K562 (cell line): ENCODE data around the gene PALLD. TPM values are rescaled to one million over a fixed set of nuclear protein-coding genes. Genes with fewer than 3 reads are reported as not detected.

ENCODE experiments used
- ATAC-seq: fragments of 200-7000 bp; cut with Tn5 transposase; 3 replicates; pipeline ENCODE4 v1.9.1; 2020; ENCODE audit warnings: moderate library complexity
- BruUV-seq: library from RNA; stranded (reverse); fragments of 400-500 nt; replicated peaks from 2 replicates; lab custom pipeline; 2021; lab: Mats Ljungman, UMichigan
- CTCF ChIA-PET: fragments of 300-600 bp; formaldehyde crosslinking; extraction: SDS; loops from one replicate; lab custom pipeline; 2021; ENCODE audit warnings: low intra/inter-chr PET ratio; lab: Yijun Ruan, JAX
- POLR2A ChIA-PET: fragments of 300-600, 350-650 bp; sonication (Branson Sonifier 250); formaldehyde crosslinking; extraction: SDS; loops from one replicate; lab custom pipeline; 2021; ENCODE audit warnings: antibody characterized with exemption, inconsistent platforms; lab: Yijun Ruan, JAX
- DNase-seq, 4 experiments: peaks; one replicate each; pipeline versions ENCODE4 v3.0.0 to v3.0.0-alpha.2; 2011 to 2018; ENCODE audit warnings: low spot score in 3 of 4, mixed read lengths in 3 of 4; ENCODE audit errors: extremely low read depth in 1 of 4
- FAIRE-seq: peaks from 2 replicates; lab custom pipeline; 2011; peaks lifted over from hg19 to GRCh38; lab: Jason Lieb, UNC
- H2AFZ ChIP-seq: 2 replicates; pipeline ENCODE4 v1.6.0; 2011; ENCODE audit warnings: low read depth, low read length, control low read depth, inconsistent platforms
- H3K27ac ChIP-seq: fragments of 200-600 bp; 3 replicates; pipeline ENCODE4 v1.8.0; 2011; ENCODE audit warnings: low read depth, mild to moderate bottlenecking, control low read depth, inconsistent platforms, low read length, moderate library complexity, mixed read lengths; ENCODE audit errors: extremely low read depth
- H3K27me3 ChIP-seq, 2 experiments: fragments of 300-600 bp in 1 of 2; 2 replicates in 1 of 2; 3 replicates in 1 of 2; pipeline versions ENCODE4 v1.6.0 to v1.8.0; 2011; ENCODE audit warnings: inconsistent platforms in 2 of 2, low read length in 2 of 2, mild to moderate bottlenecking in 1 of 2, mixed read lengths in 1 of 2, moderate library complexity in 1 of 2; ENCODE audit not compliant: control insufficient read depth in 2 of 2, insufficient read depth in 2 of 2
- H3K36me3 ChIP-seq: fragments of 300-600 bp; 3 replicates; pipeline ENCODE4 v1.8.0; 2011; ENCODE audit warnings: mild to moderate bottlenecking, low read length, inconsistent platforms; ENCODE audit not compliant: control insufficient read depth, insufficient read depth
- H3K4me1 ChIP-seq, 2 experiments: fragments of 200-600 bp in 1 of 2; replicated peaks in 1 of 2; 2 replicates in 1 of 2; 3 replicates in 1 of 2; pipeline versions ENCODE4 v1.5.1 to v1.8.0; 2011; ENCODE audit warnings: inconsistent platforms in 2 of 2, low read length in 2 of 2, mild to moderate bottlenecking in 1 of 2, mixed read lengths in 1 of 2, moderate library complexity in 1 of 2; ENCODE audit not compliant: control insufficient read depth in 2 of 2, insufficient read depth in 2 of 2
- H3K4me2 ChIP-seq: 2 replicates; pipeline ENCODE4 v1.6.1; 2011; ENCODE audit warnings: low read length, control low read depth, inconsistent platforms, mixed read lengths; ENCODE audit not compliant: insufficient read depth
- H3K4me3 ChIP-seq: fragments of 200-600 bp; sonication (generic), shearing (Covaris generic); 2 replicates; pipeline ENCODE4 v1.5.1; 2016; ENCODE audit warnings: control low read depth, inconsistent platforms
- H3K79me2 ChIP-seq: fragments of 200-600 bp; 3 replicates; pipeline ENCODE4 v1.8.0; 2011; ENCODE audit warnings: low read length, inconsistent platforms; ENCODE audit not compliant: control insufficient read depth, insufficient read depth
- H3K9ac ChIP-seq, 2 experiments: 2 replicates each; pipeline versions ENCODE4 v1.6.0 to v1.6.1; 2011; ENCODE audit warnings: low read depth in 2 of 2, low read length in 2 of 2, control low read depth in 1 of 2, inconsistent platforms in 1 of 2, mild to moderate bottlenecking in 1 of 2, mixed read lengths in 1 of 2; ENCODE audit not compliant: insufficient read depth in 1 of 2
- H3K9me1 ChIP-seq: one replicate; pipeline ENCODE4 v1.6.0; 2011; ENCODE audit warnings: inconsistent platforms, mild to moderate bottlenecking, low read length, moderate library complexity; ENCODE audit not compliant: control insufficient read depth, insufficient read depth
- H3K9me3 ChIP-seq: replicated peaks from 2 replicates; pipeline ENCODE4 v1.5.1; 2011; ENCODE audit warnings: low read depth, low read length, inconsistent platforms; ENCODE audit not compliant: control insufficient read depth, insufficient read depth
- H4K20me1 ChIP-seq: replicated peaks from 2 replicates; pipeline ENCODE4 v1.6.1; 2011; ENCODE audit warnings: low read length, inconsistent platforms, mixed read lengths; ENCODE audit not compliant: control insufficient read depth, insufficient read depth
- CEBPG ChIP-seq, 3 experiments: fragments of 200-800 bp in 1 of 3; sonication (Bioruptor generic) in 1 of 3; sonication (generic) in 1 of 3; formaldehyde crosslinking in 1 of 3; IDR thresholded peaks in 2 of 3; conservative IDR thresholded peaks in 1 of 3; 2 replicates each; pipeline versions ENCODE4 v1.6.1 to v1.8.0; 2016 to 2022; ENCODE audit warnings: missing compliant biosample characterization in 2 of 3, missing genetic modification characterization in 2 of 3, mild to moderate bottlenecking in 1 of 3, missing genetic modification reagents in 1 of 3
- ESRRA ChIP-seq: fragments of 450-650 bp; IDR thresholded peaks from 2 replicates; pipeline ENCODE4 v1.6.1; 2014; ENCODE audit warnings: low read depth, mild to moderate bottlenecking, moderate library complexity, borderline replicate concordance
- FOXP1 ChIP-seq: sonication (generic); formaldehyde crosslinking; IDR thresholded peaks from 2 replicates; pipeline ENCODE4 v1.8.0; 2022; ENCODE audit warnings: mild to moderate bottlenecking, missing genetic modification reagents
- HNRNPLL ChIP-seq: fragments of 200-400 bp; formaldehyde crosslinking; IDR thresholded peaks from 2 replicates; pipeline ENCODE4 v1.6.1; 2017; ENCODE audit warnings: low read length, low read depth, mild to moderate bottlenecking; ENCODE audit not compliant: poor library complexity, severe bottlenecking
- VEZF1 ChIP-seq: fragments of 200-800 bp; sonication (Bioruptor generic); IDR thresholded peaks from 2 replicates; pipeline ENCODE4 v1.6.1; 2017; ENCODE audit warnings: missing genetic modification characterization, missing compliant biosample characterization
- ZBTB1 ChIP-seq: sonication (generic); formaldehyde crosslinking; IDR thresholded peaks from 2 replicates; pipeline ENCODE4 v1.8.1; 2023; ENCODE audit warnings: missing genetic modification reagents, low read depth, mild to moderate bottlenecking, borderline replicate concordance
- ZBTB17 ChIP-seq: fragments of 450-650 bp; formaldehyde crosslinking; IDR thresholded peaks from 2 replicates; pipeline ENCODE4 v1.4.0; 2020; ENCODE audit warnings: mild to moderate bottlenecking
- WGBS: fragments of 100-300 bp; shearing (Covaris generic); methylation state at CpG from one replicate; pipeline ENCODE4 v1.1.6; 2016; ENCODE audit warnings: low coverage, mixed read lengths; ENCODE audit not compliant: insufficient coverage; ENCODE audit errors: missing lambda C conversion rate; 5-methylcytosine and 5-hydroxymethylcytosine counted together
- in situ Hi-C: fragments of 300-500 bp; cut with MboI; formaldehyde crosslinking; loops from 4 replicates; pipeline ENCODE4 v1.15.0; 2018; ENCODE audit warnings: inconsistent platforms, mixed read lengths
- intact Hi-C: fragments of 100-400 bp; cut with micrococcal nuclease; formaldehyde crosslinking; loops from 2 replicates; pipeline ENCODE4 v1.14.2; 2022
- polyA plus RNA-seq, 8 experiments: library from polyadenylated mRNA; depleted of rRNA in 4 of 8; stranded (reverse) in 5 of 8; unstranded in 3 of 8; fragments of >200 nt; fragmentation: Nextera tagmentation in 2 of 8; fragmentation: Illumina TruSeq in 1 of 8; extraction: Ambion mirVana in 2 of 8; extraction: Trizol in 1 of 8; gene quantifications; 2 replicates each; pipeline versions ENCODE4 v1.2.1 to v1.2.3, GENCODE V29; 2011 to 2014; ENCODE audit warnings: inconsistent platforms in 1 of 8, missing spikeins in 1 of 8
- total RNA-seq, 7 experiments: library from RNA; depleted of rRNA in 6 of 7; stranded (reverse); fragments of >200 nt in 6 of 7; fragmentation: Illumina TruSeq in 2 of 7; extraction: Trizol in 2 of 7; gene quantifications; 2 replicates each; pipeline versions ENCODE4 v1.2.1 to v1.2.3, GENCODE V29; 2011 to 2021; ENCODE audit warnings: low replicate concordance in 1 of 7
- TF ChIP-seq, protein P1 (sequence below), 2 experiments: fragments of 450-650 bp; formaldehyde crosslinking in 1 of 2; IDR thresholded peaks; 2 replicates each; pipeline versions ENCODE4 v1.4.0 to v1.6.1; 2014 to 2020; ENCODE audit warnings: mild to moderate bottlenecking in 2 of 2, borderline replicate concordance in 1 of 2, low read depth in 1 of 2

PALLD gene
- total and polyA plus RNA-seq, 9 of the 15 experiments (the other 6 are each of a cell fraction or from before 2014, with no cell fraction given): 0.01 to 0.35 (median 0.06) TPM; not detected in 3

GRCh38 chr4:168955674-168956073 lies 458.8 kb downstream of the PALLD start:
- Histone ChIP-seq H3K4me3 (no peak overlapping the region), H3K27ac (no peak overlapping the region), H3K4me1 (no peaks in the 10 kb centered on the region; a peak in 1 of 5 replicates), H3K79me2 (no peaks in the 10 kb centered on the region), H3K4me2 (no peak overlapping the region), H3K9me1 (no peaks in the 10 kb centered on the region), H3K36me3 (no peaks in the 10 kb centered on the region), H2AFZ (no peak overlapping the region), H3K27me3 (no peaks in the 10 kb centered on the region), H3K9me3 (no peaks in the 10 kb centered on the region), H3K9ac (no peak overlapping the region), H4K20me1 (no peaks in the 10 kb centered on the region)
- DNase-seq: no peak
- 0% methylated on average over 2 of the region's 2 CpGs for WGBS
- ChIA-PET POLR2A (interaction anchor here (0.9 kb wide), 1 partner anchor 26 kb away, joined by 4 read pairs; no protein-coding TSS in a partner anchor), CTCF (no interaction called here)
- intact Hi-C loops: no loop called here
- in situ Hi-C loops: no loop called here
- no peak for ATAC-seq
- FAIRE-seq: no peak
- no TSS peak for BruUV-seq
- no peak for TF ChIP-seq ZBTB1 (CRISPR knock-in tag)
- TF ChIP-seq CEBPG (CRISPR knock-in tag; IDR thresholded peaks at IDR 0.05): no peak
- no peak for TF ChIP-seq CEBPG (tag; conservative IDR thresholded peaks at IDR 0.05 in 1 of 2, IDR thresholded peaks at IDR 0.05 in 1 of 2)
- TF ChIP-seq, protein P1, sequence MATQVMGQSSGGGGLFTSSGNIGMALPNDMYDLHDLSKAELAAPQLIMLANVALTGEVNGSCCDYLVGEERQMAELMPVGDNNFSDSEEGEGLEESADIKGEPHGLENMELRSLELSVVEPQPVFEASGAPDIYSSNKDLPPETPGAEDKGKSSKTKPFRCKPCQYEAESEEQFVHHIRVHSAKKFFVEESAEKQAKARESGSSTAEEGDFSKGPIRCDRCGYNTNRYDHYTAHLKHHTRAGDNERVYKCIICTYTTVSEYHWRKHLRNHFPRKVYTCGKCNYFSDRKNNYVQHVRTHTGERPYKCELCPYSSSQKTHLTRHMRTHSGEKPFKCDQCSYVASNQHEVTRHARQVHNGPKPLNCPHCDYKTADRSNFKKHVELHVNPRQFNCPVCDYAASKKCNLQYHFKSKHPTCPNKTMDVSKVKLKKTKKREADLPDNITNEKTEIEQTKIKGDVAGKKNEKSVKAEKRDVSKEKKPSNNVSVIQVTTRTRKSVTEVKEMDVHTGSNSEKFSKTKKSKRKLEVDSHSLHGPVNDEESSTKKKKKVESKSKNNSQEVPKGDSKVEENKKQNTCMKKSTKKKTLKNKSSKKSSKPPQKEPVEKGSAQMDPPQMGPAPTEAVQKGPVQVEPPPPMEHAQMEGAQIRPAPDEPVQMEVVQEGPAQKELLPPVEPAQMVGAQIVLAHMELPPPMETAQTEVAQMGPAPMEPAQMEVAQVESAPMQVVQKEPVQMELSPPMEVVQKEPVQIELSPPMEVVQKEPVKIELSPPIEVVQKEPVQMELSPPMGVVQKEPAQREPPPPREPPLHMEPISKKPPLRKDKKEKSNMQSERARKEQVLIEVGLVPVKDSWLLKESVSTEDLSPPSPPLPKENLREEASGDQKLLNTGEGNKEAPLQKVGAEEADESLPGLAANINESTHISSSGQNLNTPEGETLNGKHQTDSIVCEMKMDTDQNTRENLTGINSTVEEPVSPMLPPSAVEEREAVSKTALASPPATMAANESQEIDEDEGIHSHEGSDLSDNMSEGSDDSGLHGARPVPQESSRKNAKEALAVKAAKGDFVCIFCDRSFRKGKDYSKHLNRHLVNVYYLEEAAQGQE (IDR thresholded peaks at IDR 0.05; ENCODE audit: borderline replicate concordance): no peak
- TF ChIP-seq, protein P1 (CRISPR knock-in tag; IDR thresholded peaks at IDR 0.05; ENCODE audit: low read depth): no peak
- TF ChIP-seq FOXP1 (CRISPR knock-in tag): no peak
- TF ChIP-seq HNRNPLL: no peak
- TF ChIP-seq VEZF1 (CRISPR knock-in tag): no peak
- TF ChIP-seq ZBTB17 (CRISPR knock-in tag): no peak
- TF ChIP-seq ESRRA: no peak
- TF ChIP-seq, all 486 proteins: peak for 0
